HG02571 (cell line): ENCODE data around the gene FAM72B.
"Not testable (repeated sequence)": the region's sequence is repeated elsewhere in the genome, so short reads cannot be mapped to it uniquely, and the experiment has no call there.

Source experiments
- ATAC-seq: cut with Tn5 transposase; IDR thresholded peaks from one replicate; pipeline ENCODE4 v1.9.1; 2021; ENCODE audit warnings: mild to moderate bottlenecking, moderate library complexity; ENCODE audit not compliant: unreplicated experiment

The FAM72B gene

GRCh38 chr1:121155671-121156358 lies 28.3 kb downstream of the FAM72B start:
- ATAC-seq = not testable (repeated sequence)

GRCh38 chr1:121154811-121155210 lies 29.3 kb downstream of the FAM72B start:
- ATAC-seq = not testable (repeated sequence)

- not testable (repeated sequence) for ATAC-seq
Measured at GRCh38 chr1:121152788-121153187, 31.4 kb downstream of the FAM72B start.

- ATAC-seq = not testable (repeated sequence)
Measured at GRCh38 chr1:121151294-121151693, 32.8 kb downstream of the FAM72B start.

- not testable (repeated sequence) for ATAC-seq
Measured at GRCh38 chr1:121148489-121149190, 35.5 kb downstream of the FAM72B start.

GRCh38 chr1:121140393-121140792 lies 43.7 kb downstream of the FAM72B start:
- ATAC-seq = not testable (repeated sequence)

- ATAC-seq = not testable (repeated sequence)
Measured at GRCh38 chr1:121131494-121131893, 52.6 kb downstream of the FAM72B start.

GRCh38 chr1:121118480-121118824 lies 65.7 kb downstream of the FAM72B start:
- not testable (repeated sequence) for ATAC-seq
